IMR-90 (cell line): ENCODE data around the gene RARRES1. TPM values are rescaled to one million over a fixed set of nuclear protein-coding genes. Genes with fewer than 3 reads are reported as not detected.

Experiments used
- ATAC-seq: fragments of 200-7000 bp; cut with Tn5 transposase; 2 replicates; pipeline ENCODE4 v1.9.1; 2020; ENCODE audit warnings: low read depth, mild to moderate bottlenecking, moderate library complexity
- BruUV-seq: library from RNA; stranded (reverse); fragments of 400-500 nt; replicated peaks from 2 replicates; lab custom pipeline; 2021; lab: Mats Ljungman, UMichigan
- CTCF ChIA-PET: fragments of 300-600 bp; formaldehyde crosslinking; extraction: SDS; loops from one replicate; lab custom pipeline; 2021; ENCODE audit warnings: antibody characterized with exemption; lab: Yijun Ruan, JAX
- POLR2A ChIA-PET: fragments of 300-600 bp; sonication (Branson Sonifier 250); formaldehyde crosslinking; loops from one replicate; lab custom pipeline; 2022; ENCODE audit warnings: antibody characterized with exemption; ENCODE audit not compliant: unreplicated experiment; lab: Charles Lee
- DNase-seq: peaks from one replicate; pipeline ENCODE4 v3.0.0; 2013
- H2AFZ ChIP-seq: replicated peaks from 2 replicates; pipeline ENCODE3; 2013; ENCODE audit warnings: low read length, mild to moderate bottlenecking; ENCODE audit not compliant: poor library complexity
- H2AK5ac ChIP-seq: 2 replicates; pipeline ENCODE4 v1.6.1; 2013; ENCODE audit warnings: low read depth, low read length, inconsistent platforms
- H2AK9ac ChIP-seq: replicated peaks from 2 replicates; pipeline ENCODE3; 2013; ENCODE audit warnings: mild to moderate bottlenecking, low read depth, low read length, moderate library complexity; ENCODE audit not compliant: poor library complexity
- H2BK120ac ChIP-seq: 2 replicates; pipeline ENCODE4 v1.6.1; 2013; ENCODE audit warnings: low read depth, low read length, inconsistent platforms
- H2BK15ac ChIP-seq: 3 replicates; pipeline ENCODE4 v1.6.1; 2013; ENCODE audit warnings: low read depth, low read length, inconsistent platforms
- H2BK20ac ChIP-seq: 2 replicates; pipeline ENCODE4 v1.6.1; 2013; ENCODE audit warnings: low read depth, mild to moderate bottlenecking, inconsistent platforms, low read length, moderate library complexity
- H2BK5ac ChIP-seq: 2 replicates; pipeline ENCODE4 v1.6.1; 2013; ENCODE audit warnings: mild to moderate bottlenecking, low read depth, low read length, inconsistent platforms; ENCODE audit not compliant: poor library complexity, severe bottlenecking
- H3K14ac ChIP-seq: replicated peaks from 2 replicates; pipeline ENCODE4 v1.6.1; 2013; ENCODE audit warnings: low read depth, low read length, inconsistent platforms
- H3K18ac ChIP-seq: 2 replicates; pipeline ENCODE4 v1.6.1; 2013; ENCODE audit warnings: low read depth, low read length, control low read depth
- H3K23ac ChIP-seq: 2 replicates; pipeline ENCODE4 v1.6.1; 2013; ENCODE audit warnings: low read depth, low read length, inconsistent platforms
- H3K27ac ChIP-seq: 2 replicates; pipeline ENCODE4 v1.5.1; 2013; ENCODE audit warnings: mild to moderate bottlenecking, control low read depth, low read length; ENCODE audit not compliant: insufficient read depth
- H3K27me3 ChIP-seq: 2 replicates; pipeline ENCODE4 v1.6.1; 2013; ENCODE audit warnings: low read length; ENCODE audit not compliant: control insufficient read depth, insufficient read depth
- H3K36me3 ChIP-seq: 2 replicates; pipeline ENCODE4 v1.6.1; 2013; ENCODE audit warnings: low read length, mixed read lengths; ENCODE audit not compliant: control insufficient read depth, insufficient read depth
- H3K4ac ChIP-seq: 2 replicates; pipeline ENCODE4 v1.6.1; 2013; ENCODE audit warnings: low read depth, low read length, inconsistent platforms
- H3K4me1 ChIP-seq: 2 replicates; pipeline ENCODE4 v1.6.1; 2013; ENCODE audit warnings: low read length, mixed read lengths; ENCODE audit not compliant: control insufficient read depth, insufficient read depth
- H3K4me2 ChIP-seq: 2 replicates; pipeline ENCODE4 v1.6.1; 2013; ENCODE audit warnings: low read depth, mild to moderate bottlenecking, control low read depth, low read length, moderate library complexity
- H3K4me3 ChIP-seq: 2 replicates; pipeline ENCODE4 v1.5.1; 2013; ENCODE audit warnings: low read depth, mild to moderate bottlenecking, control low read depth, low read length, moderate library complexity; ENCODE audit not compliant: insufficient read depth
- H3K56ac ChIP-seq: 2 replicates; pipeline ENCODE4 v1.6.1; 2013; ENCODE audit warnings: low read length, inconsistent platforms; ENCODE audit not compliant: insufficient read depth; ENCODE audit errors: extremely low read depth
- H3K79me1 ChIP-seq, 2 experiments: 2 replicates each; pipeline ENCODE4 v1.6.1; 2013; ENCODE audit warnings: low read length in 2 of 2, inconsistent platforms in 1 of 2, low read depth in 1 of 2
- H3K9ac ChIP-seq: 2 replicates; pipeline ENCODE4 v1.6.1; 2013; ENCODE audit warnings: low read depth, low read length, control low read depth
- H3K9me1 ChIP-seq: 2 replicates; pipeline ENCODE4 v1.6.1; 2013; ENCODE audit warnings: low read length, inconsistent platforms; ENCODE audit not compliant: insufficient read depth
- H3K9me3 ChIP-seq: 2 replicates; pipeline ENCODE4 v1.6.1; 2013; ENCODE audit warnings: low read length; ENCODE audit not compliant: control insufficient read depth, insufficient read depth
- H4K20me1 ChIP-seq: 2 replicates; pipeline ENCODE4 v1.6.1; 2013; ENCODE audit warnings: low read length, inconsistent platforms; ENCODE audit not compliant: insufficient read depth
- H4K5ac ChIP-seq: 2 replicates; pipeline ENCODE4 v1.6.1; 2013; ENCODE audit warnings: mild to moderate bottlenecking, low read depth, low read length, control low read depth
- H4K8ac ChIP-seq, 2 experiments: 2 replicates each; pipeline ENCODE4 v1.6.1; 2013; ENCODE audit warnings: low read depth in 2 of 2, low read length in 2 of 2, control low read depth in 1 of 2, inconsistent platforms in 1 of 2
- H4K91ac ChIP-seq: 2 replicates; pipeline ENCODE4 v1.6.1; 2013; ENCODE audit warnings: low read depth, low read length, inconsistent platforms; ENCODE audit not compliant: insufficient read depth
- BHLHE40 ChIP-seq: fragments of 150-350 bp; IDR thresholded peaks from 2 replicates; pipeline ENCODE4 v1.6.1; 2016; ENCODE audit warnings: mild to moderate bottlenecking, low read depth, low read length
- CEBPB ChIP-seq: IDR thresholded peaks from 2 replicates; pipeline ENCODE4 v1.6.1; 2012; ENCODE audit warnings: low read depth, low read length, improper control_type of control experiment
- CHD1 ChIP-seq: IDR thresholded peaks from 2 replicates; pipeline ENCODE4 v1.6.1; 2012; ENCODE audit warnings: low read depth, low read length, improper control_type of control experiment
- CTCF ChIP-seq: conservative IDR thresholded peaks from 2 replicates; pipeline ENCODE4 v1.5.1; 2012; ENCODE audit warnings: mild to moderate bottlenecking, low read depth, low read length, improper control_type of control experiment
- ELK1 ChIP-seq: fragments of 150-350 bp; IDR thresholded peaks from 2 replicates; pipeline ENCODE4 v1.6.1; 2016; ENCODE audit warnings: low read depth, mild to moderate bottlenecking, low read length, moderate library complexity, borderline replicate concordance
- FOS ChIP-seq: fragments of 150-350 bp; IDR thresholded peaks from 2 replicates; pipeline ENCODE4 v1.6.1; 2016; ENCODE audit warnings: low read depth, low read length
- MAFK ChIP-seq: IDR thresholded peaks from 2 replicates; pipeline ENCODE4 v1.6.1; 2012; ENCODE audit warnings: low read depth, low read length, improper control_type of control experiment
- MAZ ChIP-seq: IDR thresholded peaks from 2 replicates; pipeline ENCODE4 v1.6.1; 2012; ENCODE audit warnings: low read depth, mild to moderate bottlenecking, low read length, improper control_type of control experiment, moderate library complexity, borderline replicate concordance
- MXI1 ChIP-seq: IDR thresholded peaks from 2 replicates; pipeline ENCODE4 v1.6.1; 2012; ENCODE audit warnings: low read depth, mild to moderate bottlenecking, low read length, moderate library complexity, borderline replicate concordance
- NFE2L2 ChIP-seq: fragments of 150-350 bp; IDR thresholded peaks from 2 replicates; pipeline ENCODE4 v1.6.1; 2016; ENCODE audit warnings: low read depth, mild to moderate bottlenecking, low read length
- POLR2A ChIP-seq: IDR thresholded peaks from 2 replicates; pipeline ENCODE4 v1.6.1; 2012; ENCODE audit warnings: mild to moderate bottlenecking, low read depth, low read length
- RAD21 ChIP-seq: IDR thresholded peaks from 2 replicates; pipeline ENCODE4 v1.6.1; 2012; ENCODE audit warnings: low read length, improper control_type of control experiment
- RCOR1 ChIP-seq: IDR thresholded peaks from 2 replicates; pipeline ENCODE4 v1.6.1; 2012; ENCODE audit warnings: mild to moderate bottlenecking, low read length, improper control_type of control experiment; ENCODE audit not compliant: insufficient replicate concordance
- RFX5 ChIP-seq: IDR thresholded peaks from 2 replicates; pipeline ENCODE4 v1.8.0; 2012; ENCODE audit warnings: low read depth, mild to moderate bottlenecking, low read length, moderate library complexity
- SMC3 ChIP-seq: fragments of 150-350 bp; IDR thresholded peaks from 2 replicates; pipeline ENCODE4 v1.6.1; 2016; ENCODE audit warnings: low read depth, mild to moderate bottlenecking, antibody characterized with exemption, low read length, moderate library complexity
- USF2 ChIP-seq: fragments of 150-350 bp; IDR thresholded peaks from 2 replicates; pipeline ENCODE4 v1.6.1; 2017; ENCODE audit warnings: mild to moderate bottlenecking, antibody characterized with exemption, low read length, low read depth
- WGBS, 2 experiments: methylation state at CpG; one replicate each; pipeline versions ENCODE4 v1.1.5 to v1.1.7; 2013; ENCODE audit warnings: missing lambda C conversion rate in 2 of 2; ENCODE audit not compliant: insufficient read length in 1 of 2; ENCODE audit errors: extremely low coverage in 2 of 2; 5-methylcytosine and 5-hydroxymethylcytosine counted together
- dilution Hi-C: fragments of 300-500 bp; cut with HindIII; formaldehyde crosslinking; loops from one replicate; pipeline ENCODE4 v1.14.3; 2018; ENCODE audit warnings: low sequenced_read_pairs; ENCODE audit not compliant: unreplicated experiment
- in situ Hi-C: fragments of 300-500 bp; cut with MboI; formaldehyde crosslinking; loops from 3 replicates; pipeline ENCODE4 v1.14.3; 2019; ENCODE audit warnings: low sequenced_read_pairs, inconsistent platforms, mixed read lengths
- intact Hi-C: fragments of 100-400 bp; cut with micrococcal nuclease; formaldehyde crosslinking; loops from 2 replicates; pipeline ENCODE4 v1.10.0; 2022
- polyA plus RNA-seq, 3 experiments: library from polyadenylated mRNA; depleted of rRNA; stranded (reverse); fragments of >200 nt; gene quantifications; 2 replicates each; pipeline ENCODE4 v1.2.3, GENCODE V29; 2012; ENCODE audit warnings: low replicate concordance in 1 of 3
- total RNA-seq: library from RNA; depleted of rRNA; stranded (reverse); fragments of >200 nt; gene quantifications from 2 replicates; pipeline ENCODE4 v1.2.3, GENCODE V29; 2012

The RARRES1 gene
- total and polyA plus RNA-seq, 2 of the 4 experiments (the other 2 are of a cell fraction) = 0.90 to 3.0 TPM

GRCh38 chr3:158751316-158751715 is 19.1 kb upstream of the RARRES1 start:
- H4K5ac ChIP-seq = no peak overlapping the region
- no peaks in the 10 kb centered on the region for H3K9me3 ChIP-seq
- DNase-seq (no peak), ATAC-seq (no peak)
- H2AFZ ChIP-seq = no peak overlapping the region
- H3K79me1 ChIP-seq = no peaks in the 10 kb centered on the region
- ChIA-PET CTCF (no interaction called here), POLR2A (no interaction called here)
- no peak overlapping the region for H3K23ac ChIP-seq
- no peaks in the 10 kb centered on the region for H4K20me1 ChIP-seq
- H3K27me3 ChIP-seq = no peaks in the 10 kb centered on the region
- peaks cover 16% of the 10 kb centered on the region for H3K4me1 ChIP-seq
- H3K36me3 ChIP-seq = peaks cover 7% of the 10 kb centered on the region
- H4K91ac ChIP-seq = no peak overlapping the region
- no peak overlapping the region for H3K4me2 ChIP-seq
- in situ Hi-C loops = no loop called here
- intact Hi-C loops = no loop called here
- no peak overlapping the region for H2AK9ac ChIP-seq
- no peak overlapping the region for H3K4me3 ChIP-seq
- no TSS peak for BruUV-seq
- dilution Hi-C loops = no loop called here
- H2BK5ac ChIP-seq = no peak overlapping the region
- H3K9me1 ChIP-seq = peaks cover 16% of the 10 kb centered on the region
- H4K8ac ChIP-seq = no peak overlapping the region
- H3K27ac ChIP-seq = no peak overlapping the region
- no peak overlapping the region for H3K4ac ChIP-seq
- H3K56ac ChIP-seq = no peak overlapping the region
- H3K9ac ChIP-seq = no peak overlapping the region
- no peak overlapping the region for H3K18ac ChIP-seq
- H2AK5ac ChIP-seq = no peak overlapping the region
- no peak overlapping the region for H2BK120ac ChIP-seq
- no peak overlapping the region for H2BK20ac ChIP-seq
- no peak overlapping the region for H3K14ac ChIP-seq
- no CpG with 5 or more reads among the region's 1 CpG for WGBS, 2 experiments
- no peak overlapping the region for H2BK15ac ChIP-seq
- TF ChIP-seq SMC3 (no peak), BHLHE40 (no peak), MAFK (no peak), POLR2A (no peak), CHD1 (no peak), MXI1 (no peak), CTCF (no peak), MAZ (no peak), RAD21 (no peak), FOS (no peak), USF2 (no peak), RFX5 (no peak), NFE2L2 (no peak), CEBPB (no peak), RCOR1 (no peak), ELK1 (no peak)
